ENCODE data around the gene ZBTB12. TPM values are rescaled to one million over a fixed set of nuclear protein-coding genes. Genes with fewer than 3 reads are reported as not detected.
"Not testable (repeated sequence)": the region's sequence is repeated elsewhere in the genome, so short reads cannot be mapped to it uniquely, and the experiment has no call there.

ZBTB12 gene
- total RNA-seq, 1 experiment from 2014 or later: 16.2 TPM

DNA sequence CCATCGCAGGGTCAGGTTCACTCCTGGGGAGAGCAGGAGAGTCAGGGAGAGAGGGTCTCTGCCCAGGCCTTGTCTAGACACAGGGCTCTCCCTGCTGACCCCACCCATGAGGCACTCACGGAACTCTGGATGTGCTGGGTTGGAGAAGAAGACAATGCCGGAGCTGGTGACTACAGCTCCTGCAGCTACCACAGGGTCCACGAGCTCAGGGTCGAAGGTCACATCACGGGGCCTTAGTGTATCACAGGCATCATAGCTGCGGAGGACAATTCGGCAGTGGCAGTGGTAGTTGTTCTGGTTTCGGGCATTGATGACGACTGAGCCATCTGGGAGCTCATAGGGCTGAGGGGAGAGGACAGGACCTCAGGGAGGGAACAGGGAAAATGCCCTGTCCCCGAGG, 42.0 kb downstream of the ZBTB12 start:
- peaks cover 15% of the 10 kb centered on the region; the same call in 1 of the 2 replicates for H3F3A ChIP-seq (ENCODE audit: insufficient read depth, low read depth)
- H3K27me3 ChIP-seq (ENCODE audit: insufficient read depth, low read depth): no peaks in the 10 kb centered on the region
- H3K4me3 ChIP-seq: no peak overlapping the region
- no peak overlapping the region for H3K27ac ChIP-seq
- ChIA-PET CTCF (no interaction called here), POLR2A (ENCODE audit: unreplicated experiment) (no interaction called here)
- H4K20me1 ChIP-seq (ENCODE audit: insufficient read depth): no peaks in the 10 kb centered on the region
- H2AFZ ChIP-seq: no peak overlapping the region
- no peaks in the 10 kb centered on the region for H3K36me3 ChIP-seq (ENCODE audit: low read depth)
- no peak for TF ChIP-seq CTCF (conservative IDR thresholded peaks at IDR 0.05)
- no peak for TF ChIP-seq EZH2 (IDR thresholded peaks at IDR 0.05; ENCODE audit: low read depth)
- H3K4me1 ChIP-seq (replicated peaks; ENCODE audit: insufficient read depth): peaks cover 15% of the 10 kb centered on the region
- no peaks in the 10 kb centered on the region for H3K79me2 ChIP-seq (ENCODE audit: low read depth)
- H3K9me2 ChIP-seq (ENCODE audit: insufficient read depth): no peaks in the 10 kb centered on the region
- DNase-seq: no peak
- H3K4me2 ChIP-seq: no peak overlapping the region
- BruUV-seq (replicated peaks): no TSS peak
- no peaks in the 10 kb centered on the region for H3K9me3 ChIP-seq (ENCODE audit: insufficient read depth, low read depth)
- intact Hi-C loops (cut with micrococcal nuclease; ENCODE audit: unreplicated experiment): no loop called here

DNA sequence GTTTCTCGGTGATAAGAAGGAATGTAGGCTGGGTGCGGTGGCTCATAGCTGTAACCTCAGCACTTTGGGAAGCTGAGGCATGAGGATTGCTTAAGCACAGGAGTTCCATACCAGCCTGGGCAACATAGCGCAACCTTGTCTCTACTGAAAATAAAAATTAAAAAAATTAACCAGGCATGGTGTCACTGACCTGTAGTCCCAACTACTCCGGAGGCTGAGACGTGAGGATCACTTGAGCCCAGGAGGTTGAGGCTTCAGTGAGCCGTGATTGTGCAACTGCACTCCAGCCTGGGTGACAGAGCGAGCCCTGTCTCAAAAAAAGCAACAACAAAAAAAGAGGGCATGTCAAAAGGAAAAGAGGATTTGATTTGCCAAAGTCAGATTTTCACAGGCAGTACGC, 43.2 kb downstream of the ZBTB12 start:
- H3K9me3 ChIP-seq (ENCODE audit: insufficient read depth, low read depth): no peaks in the 10 kb centered on the region
- H3K4me3 ChIP-seq: no peak overlapping the region
- no peak overlapping the region for H3K27ac ChIP-seq
- H3K27me3 ChIP-seq (ENCODE audit: insufficient read depth, low read depth): no peaks in the 10 kb centered on the region
- BruUV-seq (replicated peaks): no TSS peak
- H4K20me1 ChIP-seq (ENCODE audit: insufficient read depth): no peaks in the 10 kb centered on the region
- H3K9me2 ChIP-seq (ENCODE audit: insufficient read depth): no peaks in the 10 kb centered on the region
- no peaks in the 10 kb centered on the region for H3K79me2 ChIP-seq (ENCODE audit: low read depth)
- no peaks in the 10 kb centered on the region for H3K36me3 ChIP-seq (ENCODE audit: low read depth)
- no peak for DNase-seq
- TF ChIP-seq EZH2 (IDR thresholded peaks at IDR 0.05; ENCODE audit: low read depth): no peak
- no peak for TF ChIP-seq CTCF (conservative IDR thresholded peaks at IDR 0.05)
- ChIA-PET POLR2A (ENCODE audit: unreplicated experiment) (interaction anchor here (0.7 kb wide), 1 partner anchor 81 kb away, joined by 11 read pairs; no protein-coding TSS in a partner anchor), CTCF (interaction anchor here (0.9 kb wide), 1 partner anchor 1009 kb away, joined by 7 read pairs; no protein-coding TSS in a partner anchor)
- intact Hi-C loops (cut with micrococcal nuclease; ENCODE audit: unreplicated experiment): no loop called here
- H3K4me1 ChIP-seq (replicated peaks; ENCODE audit: insufficient read depth): peaks cover 5% of the 10 kb centered on the region
- H3K4me2 ChIP-seq: no peak overlapping the region
- peaks cover 6% of the 10 kb centered on the region; the same call in 1 of the 2 replicates for H3F3A ChIP-seq (ENCODE audit: insufficient read depth, low read depth)
- no peak overlapping the region for H2AFZ ChIP-seq

GRCh38 chr6:31857774-31858173, 44.1 kb downstream of the ZBTB12 start:
- H3K79me2 ChIP-seq (ENCODE audit: low read depth); intact Hi-C loops (cut with micrococcal nuclease; ENCODE audit: unreplicated experiment); POLR2A ChIA-PET (ENCODE audit: unreplicated experiment); DNase-seq; H3K4me2 ChIP-seq; H3F3A ChIP-seq (ENCODE audit: insufficient read depth, low read depth); H3K9me2 ChIP-seq (ENCODE audit: insufficient read depth); H3K4me3 ChIP-seq; H2AFZ ChIP-seq; H4K20me1 ChIP-seq (ENCODE audit: insufficient read depth); H3K9me3 ChIP-seq (ENCODE audit: insufficient read depth, low read depth); BruUV-seq (replicated peaks); H3K36me3 ChIP-seq (ENCODE audit: low read depth); H3K4me1 ChIP-seq (replicated peaks; ENCODE audit: insufficient read depth); H3K27me3 ChIP-seq (ENCODE audit: insufficient read depth, low read depth); H3K27ac ChIP-seq: not testable (repeated sequence)
- CTCF ChIA-PET: interaction anchor here (0.9 kb wide), 1 partner anchor 1010 kb away, joined by 7 read pairs; no protein-coding TSS in a partner anchor

DNA sequence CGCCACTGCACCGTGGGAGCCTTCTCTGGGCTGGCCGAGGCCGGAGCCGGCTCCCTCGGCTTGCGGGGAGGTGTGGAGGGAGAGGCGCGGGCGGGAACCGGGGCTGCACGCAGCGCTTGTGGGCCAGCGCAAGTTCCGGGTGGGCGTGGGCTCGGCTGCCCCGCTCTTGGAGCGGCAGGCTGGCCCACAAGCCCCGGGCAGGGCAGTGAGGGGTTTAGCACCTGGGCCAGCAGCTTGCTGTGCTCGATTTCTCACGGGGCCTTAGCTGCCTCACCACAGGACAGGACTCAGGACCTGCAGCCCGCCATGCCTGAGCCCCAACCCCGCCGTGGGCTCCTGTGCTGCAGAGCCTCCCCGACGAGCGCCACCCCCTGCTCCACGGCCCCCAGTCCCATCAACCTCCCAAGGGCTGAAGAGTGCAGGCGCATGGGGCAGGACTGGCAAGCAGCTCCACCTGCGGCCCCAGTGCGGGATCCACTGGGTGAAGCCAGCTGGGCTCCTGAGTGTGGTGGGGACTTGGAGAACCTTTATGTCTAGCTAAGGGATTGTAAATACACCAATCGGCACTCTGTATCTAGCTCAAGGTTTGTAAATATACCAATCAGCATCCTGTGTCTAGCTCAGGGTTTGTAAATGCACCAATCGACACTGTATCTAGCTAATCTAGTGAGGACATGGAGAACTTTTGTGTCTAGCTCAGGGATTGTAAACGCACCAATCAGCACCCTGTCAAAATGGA, 49.7 kb downstream of the ZBTB12 start:
- BruUV-seq (replicated peaks); POLR2A ChIA-PET (ENCODE audit: unreplicated experiment); H3K9me3 ChIP-seq (ENCODE audit: insufficient read depth, low read depth); H3K27ac ChIP-seq; H2AFZ ChIP-seq; CTCF ChIA-PET; H3K36me3 ChIP-seq (ENCODE audit: low read depth); H4K20me1 ChIP-seq (ENCODE audit: insufficient read depth); H3K9me2 ChIP-seq (ENCODE audit: insufficient read depth); intact Hi-C loops (cut with micrococcal nuclease; ENCODE audit: unreplicated experiment); H3K79me2 ChIP-seq (ENCODE audit: low read depth); H3K4me2 ChIP-seq; DNase-seq; H3K27me3 ChIP-seq (ENCODE audit: insufficient read depth, low read depth); H3K4me1 ChIP-seq (replicated peaks; ENCODE audit: insufficient read depth); H3K4me3 ChIP-seq: not testable (repeated sequence)
- H3F3A ChIP-seq (ENCODE audit: insufficient read depth, low read depth): peaks cover 11% of the 10 kb centered on the region; the same call in 1 of the 2 replicates

Data from PC-9 (cell line).